Measurements from ENCODE around the gene TTYH3. TPM values are rescaled to one million over a fixed set of nuclear protein-coding genes. Genes with fewer than 3 reads are reported as not detected.
"Not testable (repeated sequence)": the region's sequence is repeated elsewhere in the genome, so short reads cannot be mapped to it uniquely, and the experiment has no call there.

The TTYH3 gene
- total and polyA plus RNA-seq, 2 donors (not counting 1 experiment from before 2014, with no cell fraction given), result 17.4 to 19.7 TPM

- Histone ChIP-seq H3K4me2 (ENCODE audit: extremely low read depth, insufficient read depth, low read length) (no peak overlapping the region), H3K4me3 (replicated peaks in 1 of 4; ENCODE audit: control extremely low read depth in 1 of 4, insufficient read depth in 1 of 4, low read depth in 3 of 4, low read length in 4 of 4) (no peak overlapping the region), H3K9ac (ENCODE audit: insufficient read depth, low read length) (no peak overlapping the region), H3K79me2 (ENCODE audit: control insufficient read depth, insufficient read depth, low read length) (no peaks in the 10 kb centered on the region), H4K20me1 (ENCODE audit: control insufficient read depth, extremely low read depth, insufficient read depth, low read length) (no peaks in the 10 kb centered on the region), H3K27me3 (ENCODE audit: control insufficient read depth, insufficient read depth, low read length) (no peaks in the 10 kb centered on the region), H3K9me3 (ENCODE audit: control insufficient read depth, insufficient read depth, low read depth, low read length) (no peaks in the 10 kb centered on the region), H3K36me3 (ENCODE audit: control insufficient read depth, insufficient read depth, low read length) (no peaks in the 10 kb centered on the region), H3K4me1 (ENCODE audit: control insufficient read depth, extremely low read depth, insufficient read depth, low read length) (no peaks in the 10 kb centered on the region), H3K27ac (ENCODE audit: insufficient read depth, low read length) (no peak overlapping the region), H2AFZ (ENCODE audit: low read length) (no peak overlapping the region)
- TF ChIP-seq EZH2 (IDR thresholded peaks at IDR 0.05; ENCODE audit: low read length, missing control alignments) (no peak), CTCF (conservative IDR thresholded peaks at IDR 0.05 in 1 of 2, IDR thresholded peaks at IDR 0.05 in 1 of 2; ENCODE audit: low read depth in 1 of 2, low read length in 2 of 2) (no peak)
- DNase-seq (ENCODE audit: low read depth in 2 of 2), result no peak
These were observed 23.6 kb upstream of the TTYH3 start for GRCh38 chr7:2607923-2608904.

DNA sequence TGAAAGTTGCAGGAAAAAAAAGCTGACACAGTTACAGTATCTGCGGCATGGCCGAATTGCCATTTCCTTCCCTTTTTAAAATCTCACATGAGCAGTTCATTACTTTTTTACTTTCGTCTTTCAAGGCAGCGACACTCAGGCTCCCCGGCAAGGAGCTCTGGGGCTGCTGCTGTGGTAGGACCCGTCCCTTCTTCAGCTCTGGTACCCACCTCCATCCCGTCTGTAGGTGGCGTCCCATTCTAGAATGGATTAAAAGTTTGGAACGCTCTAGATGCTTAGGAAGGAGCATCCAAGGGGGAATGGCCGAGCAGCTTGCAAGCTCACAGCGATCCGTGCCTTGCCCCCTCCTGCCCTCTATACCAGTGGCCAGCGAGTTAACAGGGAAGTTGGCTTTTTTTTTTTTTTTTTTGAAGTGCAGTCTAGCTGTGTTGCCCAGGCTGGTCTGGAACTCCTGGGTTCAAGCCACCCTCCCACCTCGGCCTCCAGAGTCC, 22.8 kb upstream of the TTYH3 start:
- H3K4me1 ChIP-seq (ENCODE audit: control insufficient read depth, extremely low read depth, insufficient read depth, low read length), result peaks cover 4% of the 10 kb centered on the region
- H3K27me3 ChIP-seq (ENCODE audit: control insufficient read depth, insufficient read depth, low read length), result no peaks in the 10 kb centered on the region
- H3K9me3 ChIP-seq (ENCODE audit: control insufficient read depth, insufficient read depth, low read depth, low read length), result no peaks in the 10 kb centered on the region
- no peak overlapping the region for H3K27ac ChIP-seq (ENCODE audit: insufficient read depth, low read length)
- no peak overlapping the region for H3K4me3 ChIP-seq (replicated peaks in 1 of 4; ENCODE audit: control extremely low read depth in 1 of 4, insufficient read depth in 1 of 4, low read depth in 3 of 4, low read length in 4 of 4)
- TF ChIP-seq EZH2 (IDR thresholded peaks at IDR 0.05; ENCODE audit: low read length, missing control alignments) (no peak), CTCF (conservative IDR thresholded peaks at IDR 0.05 in 1 of 2, IDR thresholded peaks at IDR 0.05 in 1 of 2; ENCODE audit: low read depth in 1 of 2, low read length in 2 of 2) (peak; percentile 31 to 49)
- H3K79me2 ChIP-seq (ENCODE audit: control insufficient read depth, insufficient read depth, low read length), result no peaks in the 10 kb centered on the region
- no peak overlapping the region for H2AFZ ChIP-seq (ENCODE audit: low read length)
- no peak overlapping the region for H3K9ac ChIP-seq (ENCODE audit: insufficient read depth, low read length)
- no peaks in the 10 kb centered on the region for H4K20me1 ChIP-seq (ENCODE audit: control insufficient read depth, extremely low read depth, insufficient read depth, low read length)
- peak in 1 of 2 donors; percentile 58 for DNase-seq (ENCODE audit: low read depth in 2 of 2)
- no peaks in the 10 kb centered on the region for H3K36me3 ChIP-seq (ENCODE audit: control insufficient read depth, insufficient read depth, low read length)
- H3K4me2 ChIP-seq (ENCODE audit: extremely low read depth, insufficient read depth, low read length), result no peak overlapping the region

DNA sequence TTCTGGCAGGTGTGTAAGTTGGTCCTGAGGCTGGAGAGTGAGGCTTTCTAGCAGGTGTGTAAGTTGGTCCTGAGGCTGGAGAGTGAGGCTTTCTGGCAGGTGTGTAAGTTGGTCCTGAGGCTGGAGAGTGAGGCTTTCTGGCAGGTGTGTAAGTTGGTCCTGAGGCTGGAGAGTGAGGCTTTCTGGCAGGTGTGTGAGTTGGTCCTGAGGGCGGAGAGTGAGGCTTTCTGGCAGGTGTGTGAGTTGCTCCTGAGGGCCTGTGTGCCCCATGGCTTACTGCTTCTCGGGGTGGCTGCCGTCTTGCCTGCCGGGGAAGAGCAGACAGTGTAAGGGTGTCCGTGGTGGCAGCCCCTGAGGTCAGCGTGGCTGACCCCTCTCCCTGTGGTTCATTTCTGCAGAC, 22.1 kb upstream of the TTYH3 start:
- H3K27ac ChIP-seq (ENCODE audit: insufficient read depth, low read length); DNase-seq (ENCODE audit: low read depth in 2 of 2); H3K4me2 ChIP-seq (ENCODE audit: extremely low read depth, insufficient read depth, low read length); H3K4me1 ChIP-seq (ENCODE audit: control insufficient read depth, extremely low read depth, insufficient read depth, low read length); H3K9me3 ChIP-seq (ENCODE audit: control insufficient read depth, insufficient read depth, low read depth, low read length); H3K36me3 ChIP-seq (ENCODE audit: control insufficient read depth, insufficient read depth, low read length); H3K4me3 ChIP-seq (replicated peaks in 1 of 4; ENCODE audit: control extremely low read depth in 1 of 4, insufficient read depth in 1 of 4, low read depth in 3 of 4, low read length in 4 of 4); H3K9ac ChIP-seq (ENCODE audit: insufficient read depth, low read length); H3K27me3 ChIP-seq (ENCODE audit: control insufficient read depth, insufficient read depth, low read length); H2AFZ ChIP-seq (ENCODE audit: low read length); H4K20me1 ChIP-seq (ENCODE audit: control insufficient read depth, extremely low read depth, insufficient read depth, low read length); H3K79me2 ChIP-seq (ENCODE audit: control insufficient read depth, insufficient read depth, low read length): not testable (repeated sequence)

Measured in fibroblast of lung (primary cell).